Astrocyte (in vitro differentiated cells and primary cell): ENCODE results near the gene INPP5F.

ENCODE experiments used
- CTCF ChIP-seq: IDR thresholded peaks from 2 replicates; pipeline ENCODE4 v1.5.1; 2011; ENCODE audit warnings: low read depth, mild to moderate bottlenecking, inconsistent platforms, low read length, moderate library complexity; ENCODE audit not compliant: insufficient read depth
- EZH2 ChIP-seq: IDR thresholded peaks from 2 replicates; pipeline ENCODE4 v1.6.1; 2012; ENCODE audit warnings: mild to moderate bottlenecking, low read length, inconsistent platforms; ENCODE audit not compliant: insufficient read depth

- TF ChIP-seq CTCF (no peak), EZH2 (no peak)
These were observed 28.2 kb downstream of the INPP5F start for GRCh38 chr10:119754085-119754484.
